HG03045 (cell line): ENCODE measurements around the gene GOLT1A.

Experiments
- ATAC-seq: cut with Tn5 transposase; IDR thresholded peaks from one replicate; pipeline ENCODE4 v1.9.1; 2021; ENCODE audit warnings: mild to moderate bottlenecking, moderate library complexity; ENCODE audit not compliant: unreplicated experiment

The GOLT1A gene

DNA sequence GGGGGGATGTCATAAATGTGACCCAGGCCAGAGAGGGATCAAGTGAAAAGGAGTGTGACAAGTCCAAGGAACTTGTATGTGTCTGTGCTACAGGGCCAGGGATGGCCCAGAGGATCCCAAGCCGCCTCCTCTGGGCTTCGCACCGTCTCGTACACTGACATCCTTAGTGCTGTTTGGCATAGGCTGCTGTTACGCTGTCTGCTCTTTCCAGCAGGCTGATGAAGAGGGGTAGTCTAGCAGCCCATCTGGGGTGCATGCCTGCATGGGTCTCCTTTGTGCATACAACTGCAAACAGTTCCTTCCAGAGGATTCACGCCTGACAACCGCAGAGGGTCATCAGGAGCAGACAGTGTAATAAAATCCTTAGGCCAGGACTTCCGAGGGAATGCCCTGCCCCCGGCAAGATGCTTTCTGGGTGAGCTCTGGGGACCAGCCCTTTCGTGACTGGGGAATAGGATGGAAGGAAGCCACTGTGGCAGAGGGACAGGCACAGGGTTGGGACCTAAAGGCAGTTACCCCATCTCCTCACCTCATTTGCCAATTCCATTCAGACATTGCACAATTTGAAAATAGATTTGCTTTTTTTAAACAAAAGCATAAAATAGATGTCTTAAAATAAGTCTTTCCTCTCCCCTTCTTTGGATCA is 6.3 kb upstream of the GOLT1A start:
- no peak for ATAC-seq

DNA sequence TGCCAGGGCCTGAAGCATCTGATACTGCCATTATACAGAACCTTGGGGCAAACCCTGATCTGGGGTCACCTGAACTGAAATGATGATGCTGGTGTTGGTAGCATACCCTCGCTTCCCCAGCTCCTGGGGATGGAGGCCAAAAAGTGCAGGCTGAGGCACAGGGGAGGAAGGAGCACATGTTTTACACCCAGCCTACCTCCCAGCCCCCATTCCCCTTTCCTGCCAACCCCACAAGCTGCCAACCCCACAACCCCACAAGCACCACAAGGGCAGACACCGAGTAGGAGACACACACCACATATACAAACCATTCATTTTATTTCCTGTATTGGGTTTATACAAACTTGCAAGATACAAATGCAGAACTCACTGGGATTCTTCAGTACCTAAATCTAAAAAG is 4.8 kb upstream of the GOLT1A start:
- no peak for ATAC-seq

DNA sequence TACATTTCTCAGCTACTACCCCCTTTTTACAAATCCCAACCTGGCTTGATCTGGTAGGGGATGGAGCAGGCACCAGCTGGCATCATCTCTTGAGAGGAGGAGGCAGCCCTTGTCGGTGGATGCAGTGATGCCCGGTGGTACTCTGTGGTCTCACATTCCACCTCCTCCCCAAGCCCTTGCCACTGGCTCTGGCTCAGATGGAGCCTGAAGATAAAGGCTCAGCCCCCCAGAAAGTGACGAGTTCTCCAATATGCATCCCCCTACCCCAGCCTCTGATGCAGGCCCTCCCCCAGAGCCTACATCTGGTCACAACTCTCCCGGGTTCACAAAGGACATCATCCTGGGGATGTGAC is 3.8 kb upstream of the GOLT1A start:
- no peak for ATAC-seq

DNA sequence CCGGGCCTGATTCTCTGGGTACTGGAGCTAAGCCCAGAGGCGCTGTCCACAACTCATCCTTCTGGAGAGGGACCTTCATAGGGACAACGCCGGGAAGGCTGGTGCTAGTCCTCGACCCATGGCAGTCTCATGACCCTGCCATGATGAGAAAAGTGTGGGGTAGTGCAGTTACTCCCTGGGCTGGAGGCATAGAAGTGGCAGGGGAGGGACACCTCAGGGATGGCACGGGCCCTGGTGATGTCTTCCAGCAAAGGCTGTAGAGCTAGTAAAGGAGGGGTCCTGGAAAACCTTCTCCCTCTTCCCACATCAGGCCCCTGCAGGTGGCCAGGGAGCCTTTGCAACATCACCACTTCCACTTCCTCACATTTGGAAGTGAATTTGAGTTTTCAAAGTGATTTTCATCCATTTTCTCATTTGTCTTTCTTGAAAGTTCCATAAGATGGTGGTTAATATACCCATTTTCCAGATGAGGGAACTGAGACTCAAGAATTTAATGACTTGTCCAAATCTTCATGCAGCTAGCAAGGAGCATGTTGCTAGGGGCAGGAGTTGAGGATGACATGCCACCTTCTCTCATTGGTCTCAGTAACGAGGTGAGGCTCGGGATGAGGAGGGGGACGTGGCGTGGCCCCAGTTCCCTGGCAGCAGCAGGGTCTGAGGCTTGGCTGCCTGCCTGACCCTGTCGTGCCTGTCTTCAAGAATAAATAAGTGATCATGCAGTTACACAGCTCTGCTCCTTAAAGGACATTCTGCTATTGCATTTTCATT is 3.3 kb upstream of the GOLT1A start:
- ATAC-seq = no peak

DNA sequence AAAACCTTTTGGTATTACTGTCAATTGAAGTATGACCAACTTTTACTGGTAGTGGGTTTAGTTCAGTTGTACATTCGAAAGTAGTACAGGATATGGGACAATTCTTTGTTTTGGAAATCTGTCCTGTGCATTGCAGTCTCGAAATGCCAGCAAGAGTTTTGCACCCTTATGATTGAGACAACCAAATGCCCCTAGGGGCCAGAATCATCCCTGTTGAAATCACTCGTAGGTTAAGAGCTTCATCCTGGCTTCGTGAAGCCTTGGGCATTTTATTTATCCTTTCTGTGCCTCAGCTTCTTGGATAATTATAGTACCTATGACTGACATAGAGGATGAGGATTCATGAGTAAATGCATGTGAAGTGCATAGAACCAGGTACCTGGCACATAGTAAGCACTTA is 2.4 kb upstream of the GOLT1A start:
- ATAC-seq = no peak

DNA sequence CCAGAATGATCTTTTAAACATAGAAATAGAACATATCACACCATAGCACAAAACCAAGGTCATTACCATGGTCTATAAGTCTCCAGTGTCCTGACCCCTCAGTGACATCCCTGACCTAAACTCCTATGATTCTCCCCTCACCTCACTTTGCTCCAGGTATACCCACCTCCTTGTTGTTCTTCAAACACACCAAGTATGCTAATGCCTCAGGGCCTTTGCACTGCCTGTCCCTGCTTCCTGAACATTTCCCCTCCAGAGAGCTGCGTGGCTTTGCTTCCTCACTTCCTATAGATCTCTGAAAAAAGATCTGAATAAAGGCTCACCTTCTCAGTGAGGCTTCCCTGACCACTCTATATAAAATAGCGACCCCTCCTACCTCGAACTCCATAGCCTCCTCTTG is 1.1 kb downstream of the GOLT1A start:
- no peak for ATAC-seq

DNA sequence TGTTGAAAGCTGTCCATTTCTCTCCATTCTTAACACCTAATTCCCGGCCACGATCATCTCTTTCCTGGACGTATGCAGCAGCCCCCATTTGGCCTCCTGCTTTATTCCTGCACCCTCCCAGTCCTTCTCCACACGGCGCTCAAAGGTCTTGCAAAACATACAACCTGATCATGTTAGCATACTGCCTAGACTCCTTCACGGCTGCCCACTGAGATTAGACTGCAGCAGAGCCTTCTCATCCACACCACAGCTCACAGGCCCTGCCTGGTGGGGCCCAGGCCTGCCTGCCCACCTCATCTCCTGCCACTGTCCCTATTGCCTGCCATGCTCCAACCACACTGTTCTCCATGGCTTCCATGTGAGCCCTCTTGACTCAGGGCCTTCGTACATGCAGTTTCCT is 2.7 kb downstream of the GOLT1A start:
- ATAC-seq = no peak

DNA sequence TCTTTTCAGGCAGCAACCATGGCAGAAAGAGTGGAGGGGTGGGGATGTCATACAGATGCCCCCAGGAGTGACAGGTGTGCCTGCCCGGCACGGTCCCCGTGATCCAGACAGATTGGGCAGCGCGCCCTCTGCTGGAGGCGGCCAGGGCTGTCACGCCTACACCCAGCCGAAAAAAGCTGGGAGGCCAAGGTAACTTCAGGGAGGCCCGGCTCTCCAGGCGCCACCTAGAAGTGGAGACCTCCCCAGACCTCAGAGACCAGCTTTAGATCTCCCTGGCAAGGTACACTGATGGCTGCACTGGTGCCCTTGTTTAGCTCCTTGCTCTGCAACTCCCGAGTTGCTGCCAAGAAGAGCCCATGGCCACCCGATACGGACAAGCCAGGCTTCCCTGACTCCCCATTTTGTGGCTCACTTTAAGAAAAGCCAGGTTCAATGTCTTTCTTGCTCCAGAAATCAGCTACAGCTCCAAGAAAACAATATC is 6.6 kb downstream of the GOLT1A start:
- ATAC-seq = no peak

DNA sequence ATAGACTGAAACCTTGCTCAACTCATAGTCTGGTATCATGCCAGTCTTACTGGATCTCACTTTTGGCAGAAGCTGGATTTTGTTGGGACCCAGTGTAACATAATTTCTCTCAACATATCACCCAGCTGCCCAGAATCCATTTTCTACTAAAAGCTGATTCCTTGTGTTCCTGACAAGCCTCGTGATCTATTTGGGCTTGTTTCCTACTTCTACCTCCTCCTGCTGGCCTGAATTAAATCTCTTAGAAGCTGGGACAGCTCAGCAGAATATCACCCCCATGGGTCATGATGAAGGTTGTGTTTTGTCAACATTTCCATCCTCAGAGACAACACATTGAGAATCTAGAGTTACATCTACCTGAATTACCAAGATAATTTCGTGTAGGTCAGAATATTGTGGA is 7.7 kb downstream of the GOLT1A start:
- ATAC-seq = no peak

DNA sequence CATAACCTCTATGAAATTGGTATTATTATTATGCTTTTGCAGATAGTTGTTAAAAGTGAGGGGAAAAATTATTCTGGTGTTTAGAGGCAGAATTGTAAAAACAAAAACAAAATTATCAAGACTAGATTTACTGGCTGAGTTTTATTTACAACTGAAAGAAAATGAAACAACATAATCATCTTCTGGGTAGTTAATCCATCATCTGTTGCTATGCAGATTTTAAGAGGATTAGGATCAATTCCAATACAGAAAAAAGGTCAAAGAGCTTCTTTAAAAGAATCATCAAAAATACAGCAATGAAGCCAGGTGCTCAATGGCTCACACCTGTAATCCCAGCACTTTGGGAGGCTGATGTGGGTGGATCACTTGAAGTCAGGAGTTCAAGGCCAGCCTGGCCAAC is 8.3 kb downstream of the GOLT1A start:
- ATAC-seq = no peak

DNA sequence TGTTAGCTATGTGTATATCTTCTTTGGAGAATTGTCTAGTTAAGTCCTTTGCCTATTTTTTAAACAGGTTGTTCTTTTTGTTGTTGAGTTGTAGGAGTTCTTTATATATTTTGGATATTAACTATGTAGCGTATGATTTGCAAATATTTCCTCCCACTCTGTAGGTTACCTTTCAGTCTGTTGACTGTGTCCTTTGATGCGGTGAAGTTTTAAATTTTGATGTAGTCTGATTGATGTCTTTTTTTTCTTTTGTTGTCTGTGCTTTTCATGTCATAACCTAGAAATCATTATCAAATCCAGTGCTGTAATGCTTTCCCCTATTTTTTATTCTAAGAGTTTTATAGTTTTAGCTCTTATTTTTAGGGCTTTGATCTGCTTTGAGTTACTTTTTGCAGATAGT is 8.8 kb downstream of the GOLT1A start:
- no peak for ATAC-seq

DNA sequence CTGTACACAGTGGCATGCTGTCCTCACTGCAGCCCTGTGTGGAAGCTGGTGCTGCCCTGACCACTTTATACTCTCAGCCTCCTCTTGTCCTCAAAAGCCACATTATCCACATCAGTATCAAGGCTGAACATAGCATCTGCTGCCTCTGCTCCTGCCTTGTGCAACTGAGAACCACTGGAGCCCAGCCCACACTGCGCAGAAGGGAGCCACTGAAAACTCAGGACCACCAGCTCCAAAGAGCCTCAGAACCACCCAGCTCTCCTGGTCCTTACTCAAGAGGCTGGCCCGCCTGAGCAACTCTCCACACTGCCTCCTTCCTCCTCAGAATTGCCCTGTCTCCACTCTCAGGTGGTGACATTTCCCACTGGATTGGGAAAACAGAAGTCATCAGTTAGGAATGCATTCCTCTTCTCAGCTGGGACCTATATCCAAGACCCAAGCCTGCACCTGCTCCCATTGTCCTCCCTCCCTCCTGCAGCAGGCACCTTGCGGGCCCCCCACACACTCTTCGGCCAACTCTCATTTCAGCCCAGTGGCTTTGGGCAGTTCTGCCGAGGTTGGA is 10.5 kb downstream of the GOLT1A start:
- no peak for ATAC-seq

DNA sequence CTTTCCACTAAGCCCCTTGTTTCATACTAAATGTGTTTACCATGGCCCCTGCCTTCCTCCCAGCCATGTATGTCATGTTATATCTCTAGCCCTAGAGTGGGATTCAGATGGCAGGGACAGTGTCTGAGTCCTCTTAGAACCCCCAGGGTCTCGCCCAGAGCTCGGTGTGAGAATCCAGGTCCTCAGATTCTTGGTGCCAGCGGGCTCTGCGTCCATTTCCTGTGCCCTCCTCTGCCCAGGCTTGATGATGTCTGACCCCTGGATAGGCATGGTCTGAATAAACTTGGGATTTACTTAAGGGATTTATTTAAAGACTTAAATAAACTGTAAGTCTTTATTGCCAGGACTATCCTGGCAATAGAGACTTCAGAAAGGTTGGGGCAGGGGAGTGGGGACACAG is 11.3 kb downstream of the GOLT1A start:
- no peak for ATAC-seq

DNA sequence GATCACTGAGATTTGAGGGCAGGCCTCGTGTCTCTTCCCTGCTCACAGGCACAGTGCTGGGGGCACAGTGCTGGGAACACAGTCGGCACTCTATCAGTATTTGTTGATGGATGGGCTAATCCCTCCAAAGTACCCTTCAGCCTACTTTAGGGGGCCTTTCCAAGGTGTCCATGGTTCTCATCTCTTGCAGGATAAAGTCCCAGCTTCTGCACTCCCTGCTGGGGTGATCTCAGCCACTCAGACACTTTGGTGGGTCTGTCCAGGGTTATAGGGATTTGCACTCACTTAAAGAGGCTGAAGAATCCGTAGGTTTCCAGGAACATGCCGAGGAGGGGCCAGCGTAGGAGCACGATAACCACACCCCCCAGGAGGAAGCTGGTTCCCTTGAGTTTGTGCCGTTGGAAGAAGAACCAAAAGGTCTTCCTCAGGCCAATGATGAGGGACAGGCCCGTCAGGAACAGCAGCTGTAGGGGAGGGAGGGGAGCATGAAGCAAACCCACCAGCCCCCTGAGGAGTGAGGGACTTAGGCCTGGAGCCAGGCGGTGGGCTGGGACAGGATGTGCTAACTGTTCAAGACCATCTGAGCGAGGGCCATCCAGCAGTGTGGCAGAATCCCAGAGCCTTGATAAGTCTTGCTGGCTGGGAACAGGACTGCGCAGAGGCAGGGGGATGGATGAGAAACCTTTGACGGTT is 12.3 kb downstream of the GOLT1A start:
- no peak for ATAC-seq

DNA sequence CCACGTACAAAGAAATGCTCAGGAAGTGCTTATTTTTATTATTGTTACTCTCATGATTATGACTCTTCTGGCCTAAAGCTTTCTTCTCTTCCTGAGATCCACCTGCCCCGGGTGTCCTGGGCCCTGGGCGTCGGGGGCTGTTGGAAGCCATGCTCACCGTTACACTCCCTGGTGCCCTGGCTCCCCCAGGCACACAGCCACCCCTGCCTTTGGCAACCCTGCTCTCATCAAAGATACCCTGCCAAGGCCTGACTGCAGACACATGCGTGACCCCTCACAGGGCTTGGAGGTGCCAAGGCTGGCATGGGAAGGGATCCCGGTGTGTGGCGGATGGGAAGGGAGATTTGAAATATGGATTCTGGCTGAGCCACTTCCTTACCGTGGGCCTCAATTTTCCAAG is 14.2 kb downstream of the GOLT1A start:
- no peak for ATAC-seq

DNA sequence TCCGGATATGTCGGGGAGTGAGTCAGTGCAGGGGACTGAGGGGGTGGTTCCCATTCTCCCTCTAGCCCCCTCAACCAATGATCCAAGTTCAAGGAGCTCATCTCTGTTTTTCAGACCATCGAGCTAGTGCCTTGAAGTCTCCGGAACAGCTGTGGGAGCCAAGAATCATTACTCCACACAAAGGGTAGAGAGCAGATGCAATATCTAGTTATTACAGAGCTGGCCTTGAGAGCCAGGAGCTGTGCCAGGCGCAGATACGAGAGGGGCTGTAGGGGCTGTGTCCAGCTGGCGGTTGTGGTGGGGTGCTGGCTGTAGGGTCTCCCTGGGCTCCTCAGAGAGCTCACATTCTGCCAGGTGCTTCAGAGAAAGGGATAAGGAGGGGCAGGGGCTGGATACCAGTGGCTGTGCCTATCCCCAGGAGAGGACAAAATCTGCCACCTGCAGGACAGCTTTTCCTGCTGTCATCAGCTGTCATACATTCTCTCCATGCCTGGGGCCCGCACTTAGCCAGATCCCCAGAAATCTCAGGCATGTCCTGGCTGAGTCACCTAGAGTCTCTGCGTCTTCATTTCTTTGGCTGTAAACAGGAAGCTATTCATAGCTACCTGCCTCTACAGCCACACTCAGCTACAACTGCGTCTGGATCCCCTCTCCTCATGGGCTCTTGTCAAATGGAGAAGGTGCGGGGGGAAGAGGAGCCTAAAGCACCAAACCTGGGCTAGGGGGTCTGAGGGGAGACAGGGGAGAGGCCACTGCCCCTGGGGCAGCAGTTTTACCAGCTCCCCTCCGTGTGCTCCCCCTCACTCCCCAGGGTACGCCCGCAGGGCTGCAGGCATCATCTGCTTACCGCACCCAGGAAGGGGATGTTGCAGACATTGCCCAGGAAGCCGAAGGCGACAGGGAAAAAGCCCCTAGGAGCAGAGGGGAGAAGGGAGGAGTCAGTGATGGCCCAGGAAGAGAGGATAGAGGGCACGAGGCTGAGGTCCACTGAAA is 15.1 kb downstream of the GOLT1A start:
- no peak for ATAC-seq

DNA sequence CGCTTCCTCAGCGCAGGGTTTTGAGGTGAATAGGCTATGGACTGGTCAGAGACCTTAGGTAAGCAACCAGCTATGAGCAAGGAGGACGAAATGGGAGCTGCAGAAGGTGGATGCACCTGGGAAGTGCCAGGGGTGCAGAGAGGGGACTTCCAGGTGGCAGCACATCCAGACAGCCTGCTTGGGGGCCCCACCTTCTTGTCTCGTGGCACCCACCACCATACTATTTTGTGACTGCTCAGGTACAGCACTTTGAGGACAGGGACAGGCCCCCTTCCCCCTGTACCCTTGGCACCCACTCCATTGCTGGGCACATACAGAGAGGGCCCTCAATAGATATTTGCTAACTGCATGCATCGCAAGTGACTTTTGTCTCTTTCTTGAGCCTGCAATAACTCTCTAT is 16.7 kb downstream of the GOLT1A start:
- ATAC-seq = no peak

DNA sequence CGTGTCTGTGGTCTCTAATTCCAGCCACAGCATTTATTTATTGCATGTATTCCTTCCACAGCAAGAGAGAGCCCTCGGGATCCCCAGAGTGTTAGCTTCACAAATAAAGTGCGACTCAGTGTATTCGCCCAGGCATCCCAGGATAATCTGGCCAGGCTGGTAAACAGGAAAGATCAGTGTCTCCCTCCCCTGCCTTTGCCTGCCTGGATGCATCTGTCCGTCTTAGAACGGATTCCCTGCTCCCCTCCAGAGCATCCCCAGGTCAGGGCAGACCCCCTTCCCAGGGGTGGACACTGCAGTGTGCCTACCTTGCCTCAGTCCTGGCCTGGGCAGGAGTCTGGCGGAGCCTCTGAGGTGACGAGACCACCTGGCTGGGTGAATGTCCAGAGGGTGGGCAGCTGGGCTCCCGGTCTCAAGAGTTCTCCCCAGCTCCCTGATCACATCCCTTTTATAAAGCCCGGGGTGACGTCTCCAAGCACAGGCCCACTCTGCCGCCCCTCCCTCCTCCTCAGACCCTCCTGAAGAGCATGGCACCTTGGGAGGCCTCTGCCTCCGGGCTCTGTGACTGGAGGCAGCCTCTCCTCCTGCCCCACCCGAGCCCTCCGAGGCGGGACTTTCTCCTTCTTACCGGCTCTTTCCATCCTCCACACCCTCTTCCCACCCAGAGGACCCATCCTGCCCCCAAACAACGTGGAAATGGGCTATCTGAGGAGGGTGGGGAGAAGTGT is 17.6 kb downstream of the GOLT1A start, which contains the start of gene KISS1:
KISS1 (minus strand) TSS at position 424 of the 728 bp plus-strand sequence. CDS start 3,615 bp downstream, outside the sequence.
- ATAC-seq = no peak

DNA sequence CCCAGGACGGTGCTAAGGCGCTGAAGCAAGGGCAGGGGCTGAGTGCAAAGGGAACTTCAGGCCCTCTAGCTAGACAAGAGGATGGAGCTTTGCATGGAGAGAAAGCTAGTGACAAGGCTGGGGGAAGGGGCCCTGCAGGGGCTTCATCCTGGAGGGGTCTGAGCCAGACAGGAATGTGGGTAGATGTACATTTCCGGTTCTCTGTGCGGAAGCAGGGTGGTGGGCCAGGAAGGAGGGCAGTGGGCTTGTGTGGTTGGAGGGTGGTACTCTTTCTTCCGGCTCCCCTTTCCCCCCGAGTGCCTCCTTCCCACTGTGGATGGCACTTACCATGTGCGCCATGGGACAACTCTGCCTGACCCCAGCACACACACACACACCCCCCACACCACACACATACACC is 19.0 kb downstream of the GOLT1A start:
- ATAC-seq = no peak

DNA sequence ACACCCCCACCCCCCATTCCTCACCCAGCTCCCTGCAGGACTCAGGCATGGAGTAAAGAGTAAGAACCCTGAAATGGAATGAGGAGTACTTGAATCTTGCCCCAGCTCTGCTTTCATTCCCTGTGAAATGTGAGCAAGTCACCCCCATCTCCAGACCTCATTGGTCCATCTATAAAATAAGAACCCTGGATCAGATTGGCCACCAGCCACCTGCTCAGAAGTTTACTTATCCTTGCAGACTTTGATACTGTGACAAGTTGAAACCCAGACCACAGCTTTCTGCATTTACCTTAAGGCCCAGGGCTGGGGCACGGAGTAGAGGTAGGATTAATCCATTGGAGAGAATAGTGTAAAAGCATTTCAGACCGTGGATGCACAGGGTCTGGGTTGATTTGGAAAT is 19.7 kb downstream of the GOLT1A start:
- ATAC-seq = no peak
